Measurements from ENCODE around the gene FOXJ3. TPM values are rescaled to one million over a fixed set of nuclear protein-coding genes. Genes with fewer than 3 reads are reported as not detected.

FOXJ3 gene
- total RNA-seq, 6 donors from 2014 or later, result 21.6 to 81.4 (median 39.3) TPM

DNA sequence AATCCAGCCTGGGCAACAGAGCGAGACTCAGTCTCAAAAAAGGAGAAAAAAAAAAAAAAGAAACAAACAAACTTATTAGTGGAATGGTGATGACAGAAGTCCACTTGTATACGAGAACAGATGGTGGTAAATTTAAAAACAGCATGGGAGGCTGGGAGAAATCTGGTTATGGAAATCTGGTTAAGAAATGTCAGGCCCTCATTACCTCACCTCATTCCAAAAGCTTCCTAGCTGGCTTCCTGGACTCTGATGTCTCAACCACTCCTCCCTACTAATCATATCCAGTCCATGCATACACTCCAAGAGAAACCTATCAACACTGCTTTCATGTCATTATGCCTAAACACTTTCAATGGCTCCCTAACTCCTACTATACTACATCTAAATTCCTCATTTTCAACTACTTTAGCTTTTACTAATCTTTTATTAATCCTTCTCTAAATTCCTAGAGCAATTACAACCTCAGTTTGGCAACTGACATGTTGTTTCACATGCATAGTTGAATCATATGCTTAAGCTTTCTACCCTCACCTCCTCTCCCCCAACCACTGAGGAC, 52.9 kb downstream of the FOXJ3 start:
- H3K4me1 ChIP-seq, result peaks cover 0 to 22% (median 13%) of the 10 kb centered on the region in 4 donors
- TF ChIP-seq POLR2A (IDR thresholded peaks at IDR 0.05) (no peak), CTCF (IDR thresholded peaks at IDR 0.05) (no peak), POLR2AphosphoS5 (IDR thresholded peaks at IDR 0.05) (no peak), EP300 (IDR thresholded peaks at IDR 0.05) (no peak)
- no peaks in the 10 kb centered on the region for H3K27me3 ChIP-seq
- ATAC-seq (ENCODE audit: low FRiP score in 2 of 2) (peak in 1 of 2 donors; percentile 36), DNase-seq (no peak)
- H3K36me3 ChIP-seq, result peaks cover 0 to 9% (median 0%) of the 10 kb centered on the region in 4 donors
- H3K27ac ChIP-seq, result no peak overlapping the region
- WGBS, 2 donors, result 81 to 85% methylated on average over 2 of the region's 2 CpGs
- no peaks in the 10 kb centered on the region for H3K9me3 ChIP-seq
- no peak overlapping the region for H3K4me3 ChIP-seq

DNA sequence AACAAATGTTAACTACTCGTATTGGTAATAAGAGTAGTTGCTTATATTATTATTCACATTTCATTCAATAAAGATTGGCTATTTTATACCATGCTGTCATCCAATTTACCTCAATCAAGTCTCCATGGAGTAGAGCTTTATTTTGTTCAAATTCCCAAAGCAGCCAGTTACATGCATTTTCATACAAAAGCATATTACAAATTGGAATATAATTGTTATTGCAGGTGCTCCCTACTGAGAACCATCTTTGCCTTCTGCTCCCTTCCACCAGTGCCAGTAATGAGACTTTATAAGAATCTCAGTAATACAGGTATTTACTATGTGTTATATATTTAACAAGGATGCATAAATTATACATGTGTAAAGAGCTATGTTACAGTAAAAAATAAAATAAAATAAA, 54.2 kb downstream of the FOXJ3 start:
- Histone ChIP-seq H3K4me1 (peaks cover 0 to 22% (median 15%) of the 10 kb centered on the region in 4 donors), H3K27me3 (no peaks in the 10 kb centered on the region), H3K27ac (no peak overlapping the region), H3K9me3 (no peaks in the 10 kb centered on the region), H3K4me3 (no peak overlapping the region), H3K36me3 (peaks cover 0 to 17% (median 0%) of the 10 kb centered on the region in 4 donors)
- TF ChIP-seq POLR2AphosphoS5 (IDR thresholded peaks at IDR 0.05), result no peak
- TF ChIP-seq CTCF (IDR thresholded peaks at IDR 0.05), result no peak
- TF ChIP-seq EP300 (IDR thresholded peaks at IDR 0.05), result no peak
- no peak for TF ChIP-seq POLR2A (IDR thresholded peaks at IDR 0.05)
- ATAC-seq (ENCODE audit: low FRiP score in 2 of 2) (no peak), DNase-seq (no peak)
- WGBS, 2 donors, result 96 to 97% methylated on average over 1 of the region's 1 CpG

DNA sequence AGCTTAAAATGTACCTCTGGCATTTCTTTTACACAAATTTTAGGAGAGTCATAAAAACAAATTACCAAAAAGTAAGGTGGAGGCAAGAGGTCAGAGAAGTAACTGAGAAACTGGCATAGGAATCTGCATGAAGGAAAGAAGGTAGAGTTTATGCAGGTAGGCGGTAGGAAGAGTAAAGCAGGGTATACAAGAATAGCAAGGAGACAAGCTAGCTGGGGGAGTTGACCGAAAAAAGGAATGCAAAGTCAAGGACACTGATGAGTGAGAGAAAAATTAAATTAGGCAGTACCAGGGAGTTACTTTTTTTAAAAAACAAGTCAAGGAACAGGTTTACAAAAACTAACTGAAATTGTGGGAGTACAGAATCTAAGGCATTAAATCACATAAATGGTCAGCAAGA, 56.0 kb downstream of the FOXJ3 start:
- DNase-seq (no peak), ATAC-seq (ENCODE audit: low FRiP score in 2 of 2) (no peak)
- WGBS, 2 donors, result 77 to 82% methylated on average over 2 of the region's 2 CpGs
- H3K4me3 ChIP-seq, result no peak overlapping the region
- H3K27me3 ChIP-seq, result no peaks in the 10 kb centered on the region
- H3K36me3 ChIP-seq, result peaks cover 0 to 20% (median 0%) of the 10 kb centered on the region in 4 donors
- TF ChIP-seq CTCF (IDR thresholded peaks at IDR 0.05), result no peak
- no peak for TF ChIP-seq POLR2A (IDR thresholded peaks at IDR 0.05)
- TF ChIP-seq EP300 (IDR thresholded peaks at IDR 0.05), result no peak
- no peak for TF ChIP-seq POLR2AphosphoS5 (IDR thresholded peaks at IDR 0.05)
- H3K4me1 ChIP-seq, result peaks cover 0 to 22% (median 17%) of the 10 kb centered on the region in 4 donors
- no peaks in the 10 kb centered on the region for H3K9me3 ChIP-seq
- H3K27ac ChIP-seq, result no peak overlapping the region

DNA sequence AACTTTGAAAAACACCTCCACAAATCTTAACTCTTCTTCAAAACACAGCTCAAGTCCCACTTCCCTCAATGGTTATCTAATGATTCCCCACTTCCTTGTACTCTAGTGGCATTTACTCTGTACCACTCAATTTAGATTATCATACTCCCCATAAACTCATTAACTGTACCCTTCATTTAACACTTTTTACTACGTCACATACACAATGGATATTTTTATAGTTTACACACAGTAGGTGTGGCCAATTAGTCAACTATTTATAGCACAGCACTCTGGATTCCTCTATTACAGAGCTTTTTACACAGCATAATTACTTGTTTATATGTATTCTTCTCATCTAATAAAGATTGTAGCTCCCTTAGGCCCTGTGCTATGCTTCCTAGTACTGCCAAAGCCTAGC, 62.1 kb downstream of the FOXJ3 start:
- DNase-seq, result no peak
- ATAC-seq (ENCODE audit: low FRiP score in 2 of 2), result no peak
- WGBS, 2 donors, result 62 to 73% methylated on average over 1 of the region's 1 CpG
- TF ChIP-seq POLR2AphosphoS5 (IDR thresholded peaks at IDR 0.05) (no peak), POLR2A (IDR thresholded peaks at IDR 0.05) (no peak), EP300 (IDR thresholded peaks at IDR 0.05) (no peak), CTCF (IDR thresholded peaks at IDR 0.05) (no peak)
- Histone ChIP-seq H3K27me3 (no peaks in the 10 kb centered on the region), H3K4me3 (no peak overlapping the region), H3K4me1 (peaks cover 3 to 9% (median 5%) of the 10 kb centered on the region in 4 donors), H3K27ac (no peak overlapping the region), H3K9me3 (no peaks in the 10 kb centered on the region), H3K36me3 (peaks cover 0 to 13% (median 0%) of the 10 kb centered on the region in 4 donors)

GRCh38 chr1:42267904-42268303, 67.1 kb downstream of the FOXJ3 start:
- TF ChIP-seq CTCF (IDR thresholded peaks at IDR 0.05), result no peak
- TF ChIP-seq EP300 (IDR thresholded peaks at IDR 0.05), result no peak
- TF ChIP-seq POLR2A (IDR thresholded peaks at IDR 0.05), result no peak
- TF ChIP-seq POLR2AphosphoS5 (IDR thresholded peaks at IDR 0.05), result no peak
- Histone ChIP-seq H3K27ac (no peak overlapping the region), H3K4me1 (peaks cover 4 to 14% (median 10%) of the 10 kb centered on the region in 4 donors), H3K4me3 (no peak overlapping the region), H3K27me3 (no peaks in the 10 kb centered on the region), H3K9me3 (no peaks in the 10 kb centered on the region), H3K36me3 (peaks cover 0 to 7% (median 0%) of the 10 kb centered on the region in 4 donors)
- DNase-seq (no peak), ATAC-seq (ENCODE audit: low FRiP score in 2 of 2) (no peak)
